ENCODE measurements around the gene VAC14. TPM values are rescaled to one million over a fixed set of nuclear protein-coding genes. Genes with fewer than 3 reads are reported as not detected.
A peak's percentile ranks its signal among the peaks of the same experiment; 100 is the strongest.

VAC14 gene
- total RNA-seq, 4 donors from 2014 or later, result 44.0 to 106 (median 64.5) TPM

- Histone ChIP-seq H3K36me3 (peaks cover 0 to 79% (median 6%) of the 10 kb centered on the region in 3 donors), H3K27ac (no peak overlapping the region), H3K27me3 (no peaks in the 10 kb centered on the region), H3K4me3 (no peak overlapping the region), H3K9me3 (no peaks in the 10 kb centered on the region), H3K4me1 (no peaks in the 10 kb centered on the region)
- no peak for DNase-seq
- TF ChIP-seq POLR2A (IDR thresholded peaks at IDR 0.05), result no peak
- TF ChIP-seq CTCF (IDR thresholded peaks at IDR 0.05), result no peak
Observed at GRCh38 chr16:70782237-70782636, 18.7 kb downstream of the VAC14 start.

GRCh38 chr16:70781800-70782199, 19.2 kb downstream of the VAC14 start:
- no peak overlapping the region for H3K4me3 ChIP-seq
- peaks cover 0 to 79% (median 6%) of the 10 kb centered on the region in 3 donors for H3K36me3 ChIP-seq
- no peak for DNase-seq
- H3K27me3 ChIP-seq, result no peaks in the 10 kb centered on the region
- no peaks in the 10 kb centered on the region for H3K4me1 ChIP-seq
- no peak overlapping the region for H3K27ac ChIP-seq
- no peaks in the 10 kb centered on the region for H3K9me3 ChIP-seq
- TF ChIP-seq CTCF (IDR thresholded peaks at IDR 0.05) (no peak), POLR2A (IDR thresholded peaks at IDR 0.05) (no peak)

GRCh38 chr16:70780546-70780945, 20.4 kb downstream of the VAC14 start:
- Histone ChIP-seq H3K27ac (no peak overlapping the region), H3K4me1 (no peaks in the 10 kb centered on the region), H3K36me3 (peaks cover 0 to 78% (median 6%) of the 10 kb centered on the region in 3 donors), H3K9me3 (no peaks in the 10 kb centered on the region), H3K4me3 (no peak overlapping the region), H3K27me3 (no peaks in the 10 kb centered on the region)
- no peak for DNase-seq
- TF ChIP-seq POLR2A (IDR thresholded peaks at IDR 0.05) (no peak), CTCF (IDR thresholded peaks at IDR 0.05) (no peak)

- Histone ChIP-seq H3K4me3 (no peak overlapping the region), H3K4me1 (no peaks in the 10 kb centered on the region), H3K9me3 (no peaks in the 10 kb centered on the region), H3K27me3 (no peaks in the 10 kb centered on the region), H3K27ac (no peak overlapping the region), H3K36me3 (peaks cover 0 to 73% (median 6%) of the 10 kb centered on the region in 3 donors)
- TF ChIP-seq CTCF (IDR thresholded peaks at IDR 0.05), result no peak
- no peak for TF ChIP-seq POLR2A (IDR thresholded peaks at IDR 0.05)
- no peak for DNase-seq
Observed at GRCh38 chr16:70779361-70779760, 21.6 kb downstream of the VAC14 start.

GRCh38 chr16:70778901-70779309, 22.1 kb downstream of the VAC14 start:
- H3K4me3 ChIP-seq, result no peak overlapping the region
- no peaks in the 10 kb centered on the region for H3K27me3 ChIP-seq
- peak; percentile 19 to 62 (median 56) for DNase-seq
- peaks cover 0 to 73% (median 6%) of the 10 kb centered on the region in 3 donors for H3K36me3 ChIP-seq
- TF ChIP-seq POLR2A (IDR thresholded peaks at IDR 0.05) (no peak), CTCF (IDR thresholded peaks at IDR 0.05) (no peak)
- H3K27ac ChIP-seq, result no peak overlapping the region
- no peaks in the 10 kb centered on the region for H3K9me3 ChIP-seq
- H3K4me1 ChIP-seq, result no peaks in the 10 kb centered on the region

GRCh38 chr16:70777973-70778406, 23.0 kb downstream of the VAC14 start:
- H3K9me3 ChIP-seq, result no peaks in the 10 kb centered on the region
- peaks cover 0 to 68% (median 6%) of the 10 kb centered on the region in 3 donors for H3K36me3 ChIP-seq
- TF ChIP-seq CTCF (IDR thresholded peaks at IDR 0.05) (no peak), POLR2A (IDR thresholded peaks at IDR 0.05) (no peak)
- no peak overlapping the region for H3K4me3 ChIP-seq
- H3K27ac ChIP-seq, result no peak overlapping the region
- DNase-seq, result no peak
- no peaks in the 10 kb centered on the region for H3K27me3 ChIP-seq
- H3K4me1 ChIP-seq, result no peaks in the 10 kb centered on the region

All from Peyer's patch (tissue), 4 donors.